Head of caudate nucleus (tissue), 42 donors: ENCODE measurements around the gene MSI1.
"Not testable (repeated sequence)": the region's sequence is repeated elsewhere in the genome, so short reads cannot be mapped to it uniquely, and the experiment has no call there.

Experiments used
- DNase-seq, 42 donors: peaks; one replicate each; pipeline versions ENCODE4 v3.0.0 to v3.0.0-alpha.2; 2020 to 2021; ENCODE audit warnings: mixed read lengths in 7 of 42
- intact Hi-C: fragments of 100-400 bp; cut with DNase I; formaldehyde crosslinking; loops from one replicate; pipeline ENCODE4 v1.15.0; 2022

Gene MSI1

GRCh38 chr12:120337730-120338129 is 31.2 kb downstream of the MSI1 start:
- no peak for DNase-seq
- intact Hi-C loops, result no loop called here

- DNase-seq, intact Hi-C loops: not testable (repeated sequence)
Measured at GRCh38 chr12:120336392-120336791, 32.6 kb downstream of the MSI1 start.

- peak in 37 of 42 donors; percentile 7 to 80 (median 42) for DNase-seq
- intact Hi-C loops, result not testable (repeated sequence)
Measured at GRCh38 chr12:120335447-120335846, 33.5 kb downstream of the MSI1 start.

- no peak for DNase-seq
- intact Hi-C loops, result no loop called here
Measured at GRCh38 chr12:120332523-120332922, 36.4 kb downstream of the MSI1 start.

- no peak for DNase-seq
- intact Hi-C loops, result no loop called here
Measured at GRCh38 chr12:120332041-120332440, 36.9 kb downstream of the MSI1 start.

- intact Hi-C loops, result no loop called here
- no peak for DNase-seq
Measured at GRCh38 chr12:120331390-120331789, 37.6 kb downstream of the MSI1 start.

- intact Hi-C loops, result no loop called here
- DNase-seq, result no peak
Measured at GRCh38 chr12:120328228-120328627, 40.7 kb downstream of the MSI1 start.

GRCh38 chr12:120327593-120327992 is 41.4 kb downstream of the MSI1 start, which contains the start of gene PLA2G1B:
Gene PLA2G1B, minus strand, starts transcription at chr12:120327779. Its CDS starts 26 bp downstream, at chr12:120327753.
- intact Hi-C loops, result no loop called here
- no peak for DNase-seq

GRCh38 chr12:120324841-120325417 is 44.0 kb downstream of the MSI1 start:
- no peak for DNase-seq
- intact Hi-C loops, result no loop called here

- intact Hi-C loops, result no loop called here
Measured at GRCh38 chr12:120323772-120324171, 45.2 kb downstream of the MSI1 start.

GRCh38 chr12:120321382-120322202 is 47.4 kb downstream of the MSI1 start:
- intact Hi-C loops, result no loop called here
- no peak for DNase-seq

More at GRCh38 chr12:120323772-120324171, 45.2 kb downstream of the MSI1 start:
- DNase-seq, result no peak

- intact Hi-C loops, result loop anchor here (2.0 kb wide), 1 partner anchor 15 kb away; the partner anchor contains the start of gene SIRT4
Measured at GRCh38 chr12:120317224-120318105, 51.5 kb downstream of the MSI1 start.

GRCh38 chr12:120316798-120317223 is 52.2 kb downstream of the MSI1 start:
- DNase-seq, result peak in 1 of 42 donors; percentile 5
- intact Hi-C loops, result loop anchor here (2.0 kb wide), 1 partner anchor 14 kb away; the partner anchor contains the start of gene SIRT4

More at GRCh38 chr12:120317224-120318105, 51.5 kb downstream of the MSI1 start:
- DNase-seq, result peak; percentile 97 to 100 (median 99)

- intact Hi-C loops, result no loop called here
- DNase-seq, result no peak
Measured at GRCh38 chr12:120314220-120314619, 54.7 kb downstream of the MSI1 start.

GRCh38 chr12:120301962-120302815 is 66.8 kb downstream of the MSI1 start, which contains the start of gene SIRT4:
Gene SIRT4, plus strand, starts transcription at chr12:120302321. Its CDS starts 1,241 bp downstream, at chr12:120303562.
- intact Hi-C loops, result loop anchor here (2.0 kb wide), 1 partner anchor 15 kb away; no protein-coding TSS in a partner anchor
- peak; percentile 76 to 98 (median 93) for DNase-seq

- intact Hi-C loops, result no loop called here
- DNase-seq, result peak; percentile 56 to 94 (median 79)
Measured at GRCh38 chr12:120292661-120293531, 76.1 kb downstream of the MSI1 start, which contains the start of gene RNU4-1. Gene RNU4-1, minus strand, starts transcription at chr12:120293237.

- DNase-seq, result peak in 5 of 42 donors; percentile 6 to 17 (median 13)
- intact Hi-C loops, result no loop called here
Measured at GRCh38 chr12:120292411-120292660, 76.6 kb downstream of the MSI1 start.
